IMR-90 (cell line): ENCODE results near the gene SLC13A1. TPM values are rescaled to one million over a fixed set of nuclear protein-coding genes. Genes with fewer than 3 reads are reported as not detected.

Experiments
- ATAC-seq: fragments of 200-7000 bp; cut with Tn5 transposase; 2 replicates; pipeline ENCODE4 v1.9.1; 2020; ENCODE audit warnings: low read depth, mild to moderate bottlenecking, moderate library complexity
- BruUV-seq: library from RNA; stranded (reverse); fragments of 400-500 nt; replicated peaks from 2 replicates; lab custom pipeline; 2021; lab: Mats Ljungman, UMichigan
- CTCF ChIA-PET: fragments of 300-600 bp; formaldehyde crosslinking; extraction: SDS; loops from one replicate; lab custom pipeline; 2021; ENCODE audit warnings: antibody characterized with exemption; lab: Yijun Ruan, JAX
- POLR2A ChIA-PET: fragments of 300-600 bp; sonication (Branson Sonifier 250); formaldehyde crosslinking; loops from one replicate; lab custom pipeline; 2022; ENCODE audit warnings: antibody characterized with exemption; ENCODE audit not compliant: unreplicated experiment; lab: Charles Lee
- DNase-seq: peaks from one replicate; pipeline ENCODE4 v3.0.0; 2013
- H2AFZ ChIP-seq: replicated peaks from 2 replicates; pipeline ENCODE3; 2013; ENCODE audit warnings: low read length, mild to moderate bottlenecking; ENCODE audit not compliant: poor library complexity
- H2AK5ac ChIP-seq: 2 replicates; pipeline ENCODE4 v1.6.1; 2013; ENCODE audit warnings: low read depth, low read length, inconsistent platforms
- H2AK9ac ChIP-seq: replicated peaks from 2 replicates; pipeline ENCODE3; 2013; ENCODE audit warnings: mild to moderate bottlenecking, low read depth, low read length, moderate library complexity; ENCODE audit not compliant: poor library complexity
- H2BK120ac ChIP-seq: 2 replicates; pipeline ENCODE4 v1.6.1; 2013; ENCODE audit warnings: low read depth, low read length, inconsistent platforms
- H2BK15ac ChIP-seq: 3 replicates; pipeline ENCODE4 v1.6.1; 2013; ENCODE audit warnings: low read depth, low read length, inconsistent platforms
- H2BK20ac ChIP-seq: 2 replicates; pipeline ENCODE4 v1.6.1; 2013; ENCODE audit warnings: low read depth, mild to moderate bottlenecking, inconsistent platforms, low read length, moderate library complexity
- H2BK5ac ChIP-seq: 2 replicates; pipeline ENCODE4 v1.6.1; 2013; ENCODE audit warnings: mild to moderate bottlenecking, low read depth, low read length, inconsistent platforms; ENCODE audit not compliant: poor library complexity, severe bottlenecking
- H3K14ac ChIP-seq: replicated peaks from 2 replicates; pipeline ENCODE4 v1.6.1; 2013; ENCODE audit warnings: low read depth, low read length, inconsistent platforms
- H3K18ac ChIP-seq: 2 replicates; pipeline ENCODE4 v1.6.1; 2013; ENCODE audit warnings: low read depth, low read length, control low read depth
- H3K23ac ChIP-seq: 2 replicates; pipeline ENCODE4 v1.6.1; 2013; ENCODE audit warnings: low read depth, low read length, inconsistent platforms
- H3K27ac ChIP-seq: 2 replicates; pipeline ENCODE4 v1.5.1; 2013; ENCODE audit warnings: mild to moderate bottlenecking, control low read depth, low read length; ENCODE audit not compliant: insufficient read depth
- H3K27me3 ChIP-seq: 2 replicates; pipeline ENCODE4 v1.6.1; 2013; ENCODE audit warnings: low read length; ENCODE audit not compliant: control insufficient read depth, insufficient read depth
- H3K36me3 ChIP-seq: 2 replicates; pipeline ENCODE4 v1.6.1; 2013; ENCODE audit warnings: low read length, mixed read lengths; ENCODE audit not compliant: control insufficient read depth, insufficient read depth
- H3K4ac ChIP-seq: 2 replicates; pipeline ENCODE4 v1.6.1; 2013; ENCODE audit warnings: low read depth, low read length, inconsistent platforms
- H3K4me1 ChIP-seq: 2 replicates; pipeline ENCODE4 v1.6.1; 2013; ENCODE audit warnings: low read length, mixed read lengths; ENCODE audit not compliant: control insufficient read depth, insufficient read depth
- H3K4me2 ChIP-seq: 2 replicates; pipeline ENCODE4 v1.6.1; 2013; ENCODE audit warnings: low read depth, mild to moderate bottlenecking, control low read depth, low read length, moderate library complexity
- H3K4me3 ChIP-seq: 2 replicates; pipeline ENCODE4 v1.5.1; 2013; ENCODE audit warnings: low read depth, mild to moderate bottlenecking, control low read depth, low read length, moderate library complexity; ENCODE audit not compliant: insufficient read depth
- H3K56ac ChIP-seq: 2 replicates; pipeline ENCODE4 v1.6.1; 2013; ENCODE audit warnings: low read length, inconsistent platforms; ENCODE audit not compliant: insufficient read depth; ENCODE audit errors: extremely low read depth
- H3K79me1 ChIP-seq, 2 experiments: 2 replicates each; pipeline ENCODE4 v1.6.1; 2013; ENCODE audit warnings: low read length in 2 of 2, inconsistent platforms in 1 of 2, low read depth in 1 of 2
- H3K9ac ChIP-seq: 2 replicates; pipeline ENCODE4 v1.6.1; 2013; ENCODE audit warnings: low read depth, low read length, control low read depth
- H3K9me1 ChIP-seq: 2 replicates; pipeline ENCODE4 v1.6.1; 2013; ENCODE audit warnings: low read length, inconsistent platforms; ENCODE audit not compliant: insufficient read depth
- H3K9me3 ChIP-seq: 2 replicates; pipeline ENCODE4 v1.6.1; 2013; ENCODE audit warnings: low read length; ENCODE audit not compliant: control insufficient read depth, insufficient read depth
- H4K20me1 ChIP-seq: 2 replicates; pipeline ENCODE4 v1.6.1; 2013; ENCODE audit warnings: low read length, inconsistent platforms; ENCODE audit not compliant: insufficient read depth
- H4K5ac ChIP-seq: 2 replicates; pipeline ENCODE4 v1.6.1; 2013; ENCODE audit warnings: mild to moderate bottlenecking, low read depth, low read length, control low read depth
- H4K8ac ChIP-seq, 2 experiments: 2 replicates each; pipeline ENCODE4 v1.6.1; 2013; ENCODE audit warnings: low read depth in 2 of 2, low read length in 2 of 2, control low read depth in 1 of 2, inconsistent platforms in 1 of 2
- H4K91ac ChIP-seq: 2 replicates; pipeline ENCODE4 v1.6.1; 2013; ENCODE audit warnings: low read depth, low read length, inconsistent platforms; ENCODE audit not compliant: insufficient read depth
- BHLHE40 ChIP-seq: fragments of 150-350 bp; IDR thresholded peaks from 2 replicates; pipeline ENCODE4 v1.6.1; 2016; ENCODE audit warnings: mild to moderate bottlenecking, low read depth, low read length
- CEBPB ChIP-seq: IDR thresholded peaks from 2 replicates; pipeline ENCODE4 v1.6.1; 2012; ENCODE audit warnings: low read depth, low read length, improper control_type of control experiment
- FOS ChIP-seq: fragments of 150-350 bp; IDR thresholded peaks from 2 replicates; pipeline ENCODE4 v1.6.1; 2016; ENCODE audit warnings: low read depth, low read length
- MXI1 ChIP-seq: IDR thresholded peaks from 2 replicates; pipeline ENCODE4 v1.6.1; 2012; ENCODE audit warnings: low read depth, mild to moderate bottlenecking, low read length, moderate library complexity, borderline replicate concordance
- NFE2L2 ChIP-seq: fragments of 150-350 bp; IDR thresholded peaks from 2 replicates; pipeline ENCODE4 v1.6.1; 2016; ENCODE audit warnings: low read depth, mild to moderate bottlenecking, low read length
- POLR2A ChIP-seq: IDR thresholded peaks from 2 replicates; pipeline ENCODE4 v1.6.1; 2012; ENCODE audit warnings: mild to moderate bottlenecking, low read depth, low read length
- RAD21 ChIP-seq: IDR thresholded peaks from 2 replicates; pipeline ENCODE4 v1.6.1; 2012; ENCODE audit warnings: low read length, improper control_type of control experiment
- SMC3 ChIP-seq: fragments of 150-350 bp; IDR thresholded peaks from 2 replicates; pipeline ENCODE4 v1.6.1; 2016; ENCODE audit warnings: low read depth, mild to moderate bottlenecking, antibody characterized with exemption, low read length, moderate library complexity
- USF2 ChIP-seq: fragments of 150-350 bp; IDR thresholded peaks from 2 replicates; pipeline ENCODE4 v1.6.1; 2017; ENCODE audit warnings: mild to moderate bottlenecking, antibody characterized with exemption, low read length, low read depth
- WGBS, 2 experiments: methylation state at CpG; one replicate each; pipeline versions ENCODE4 v1.1.5 to v1.1.7; 2013; ENCODE audit warnings: missing lambda C conversion rate in 2 of 2; ENCODE audit not compliant: insufficient read length in 1 of 2; ENCODE audit errors: extremely low coverage in 2 of 2; 5-methylcytosine and 5-hydroxymethylcytosine counted together
- dilution Hi-C: fragments of 300-500 bp; cut with HindIII; formaldehyde crosslinking; loops from one replicate; pipeline ENCODE4 v1.14.3; 2018; ENCODE audit warnings: low sequenced_read_pairs; ENCODE audit not compliant: unreplicated experiment
- in situ Hi-C: fragments of 300-500 bp; cut with MboI; formaldehyde crosslinking; loops from 3 replicates; pipeline ENCODE4 v1.14.3; 2019; ENCODE audit warnings: low sequenced_read_pairs, inconsistent platforms, mixed read lengths
- intact Hi-C: fragments of 100-400 bp; cut with micrococcal nuclease; formaldehyde crosslinking; loops from 2 replicates; pipeline ENCODE4 v1.10.0; 2022
- polyA plus RNA-seq, 3 experiments: library from polyadenylated mRNA; depleted of rRNA; stranded (reverse); fragments of >200 nt; gene quantifications; 2 replicates each; pipeline ENCODE4 v1.2.3, GENCODE V29; 2012; ENCODE audit warnings: low replicate concordance in 1 of 3
- total RNA-seq: library from RNA; depleted of rRNA; stranded (reverse); fragments of >200 nt; gene quantifications from 2 replicates; pipeline ENCODE4 v1.2.3, GENCODE V29; 2012

The SLC13A1 gene
- total and polyA plus RNA-seq, 2 of the 4 experiments (the other 2 are of a cell fraction), result not detected

GRCh38 chr7:123133924-123134323, 65.8 kb downstream of the SLC13A1 start:
- Histone ChIP-seq H3K4me1 (no peaks in the 10 kb centered on the region), H2AK5ac (no peak overlapping the region), H3K4ac (no peak overlapping the region), H2BK20ac (no peak overlapping the region), H4K91ac (no peak overlapping the region), H3K9ac (no peak overlapping the region), H3K4me3 (no peak overlapping the region), H3K23ac (no peak overlapping the region), H2AK9ac (no peak overlapping the region), H3K27ac (no peak overlapping the region), H4K20me1 (no peaks in the 10 kb centered on the region), H3K9me1 (no peaks in the 10 kb centered on the region), H3K18ac (no peak overlapping the region), H4K8ac (no peak overlapping the region), H3K56ac (no peak overlapping the region), H3K79me1 (no peaks in the 10 kb centered on the region), H2BK120ac (no peak overlapping the region), H3K9me3 (0 out of 2 replicates have a peak, but pooled peaks cover 4% of the 10 kb centered on the region), H4K5ac (no peak overlapping the region), H2BK15ac (no peak overlapping the region), H3K36me3 (no peaks in the 10 kb centered on the region), H3K4me2 (no peak overlapping the region), H3K27me3 (no peaks in the 10 kb centered on the region), H3K14ac (no peak overlapping the region), H2BK5ac (no peak overlapping the region), H2AFZ (no peak overlapping the region)
- TF ChIP-seq BHLHE40 (no peak), SMC3 (no peak), NFE2L2 (no peak), FOS (no peak), CEBPB (peak; percentile 36), POLR2A (no peak), MXI1 (no peak), USF2 (no peak), RAD21 (no peak)
- WGBS, 2 experiments, result no CpG with 5 or more reads among the region's 5 CpGs
- dilution Hi-C loops, result no loop called here
- DNase-seq (no peak), ATAC-seq (no peak)
- in situ Hi-C loops, result no loop called here
- ChIA-PET POLR2A (no interaction called here), CTCF (no interaction called here)
- no TSS peak for BruUV-seq
- intact Hi-C loops, result no loop called here
